Endothelial cell of umbilical vein (primary cell): Measurements from ENCODE around the gene FZR1.

Source experiments
- CTCF ChIP-seq, 2 donors: IDR thresholded peaks; 1 replicate in 1 of 2; 2 replicates in 1 of 2; pipeline ENCODE4 v1.5.1; 2011; ENCODE audit warnings: low read length in 2 of 2, mild to moderate bottlenecking in 2 of 2, moderate library complexity in 2 of 2, control low read depth in 1 of 2, inconsistent platforms in 1 of 2, low read depth in 1 of 2; ENCODE audit not compliant: insufficient read depth in 1 of 2; ENCODE audit errors: extremely low read depth in 1 of 2
- EZH2 ChIP-seq: IDR thresholded peaks from 2 replicates; pipeline ENCODE4 v1.6.1; 2012; ENCODE audit warnings: borderline replicate concordance, low read depth, mild to moderate bottlenecking, moderate library complexity, low read length, inconsistent platforms; ENCODE audit not compliant: severe bottlenecking

GRCh38 chr19:3458229-3459088 lies 47.7 kb upstream of the FZR1 start:
- TF ChIP-seq CTCF (IDR thresholded peaks at IDR 0.05; ENCODE audit: extremely low read depth in 1 of 2, insufficient read depth in 1 of 2, low read depth in 1 of 2, low read length in 2 of 2) (no peak), EZH2 (no peak)
